HEK293T (cell line): Measurements from ENCODE around the gene EGLN1.

Experiments used
- ARNT ChIP-seq: fragments of 450-650 bp; IDR thresholded peaks from 2 replicates; pipeline ENCODE4 v1.6.1; 2017; ENCODE audit warnings: mild to moderate bottlenecking
- BHLHE40 ChIP-seq: fragments of 450-650 bp; IDR thresholded peaks from 2 replicates; pipeline ENCODE4 v1.6.1; 2016; ENCODE audit warnings: mild to moderate bottlenecking, moderate library complexity, borderline replicate concordance
- ELF4 ChIP-seq: fragments of 450-650 bp; IDR thresholded peaks from 2 replicates; pipeline ENCODE4 v1.6.1; 2017; ENCODE audit warnings: antibody characterized with exemption
- FOXA1 ChIP-seq: fragments of 450-650 bp; IDR thresholded peaks from 2 replicates; pipeline ENCODE4 v1.6.1; 2016; ENCODE audit warnings: mild to moderate bottlenecking
- FOXK2 ChIP-seq: fragments of 450-650 bp; IDR thresholded peaks from 2 replicates; pipeline ENCODE4 v1.6.1; 2016; ENCODE audit warnings: mild to moderate bottlenecking
- FOXM1 ChIP-seq: fragments of 450-650 bp; IDR thresholded peaks from 2 replicates; pipeline ENCODE4 v1.6.1; 2017; ENCODE audit warnings: mild to moderate bottlenecking, borderline replicate concordance
- HDGF ChIP-seq: fragments of 450-650 bp; IDR thresholded peaks from 2 replicates; pipeline ENCODE4 v1.6.1; 2017; ENCODE audit warnings: antibody characterized with exemption, borderline replicate concordance
- NFRKB ChIP-seq: fragments of 450-650 bp; IDR thresholded peaks from 2 replicates; pipeline ENCODE4 v1.6.1; 2016; ENCODE audit warnings: mild to moderate bottlenecking, moderate library complexity
- PKNOX1 ChIP-seq: fragments of 450-650 bp; IDR thresholded peaks from 2 replicates; pipeline ENCODE4 v1.6.1; 2016
- SP1 ChIP-seq: fragments of 450-650 bp; IDR thresholded peaks from 2 replicates; pipeline ENCODE4 v1.6.1; 2017
- SUZ12 ChIP-seq: fragments of 450-650 bp; IDR thresholded peaks from 2 replicates; pipeline ENCODE4 v1.6.1; 2016; ENCODE audit warnings: mild to moderate bottlenecking
- TARDBP ChIP-seq: fragments of 450-650 bp; IDR thresholded peaks from 2 replicates; pipeline ENCODE4 v1.6.1; 2016
- ZNF384 ChIP-seq: fragments of 450-650 bp; IDR thresholded peaks from 2 replicates; pipeline ENCODE4 v1.6.1; 2016

- TF ChIP-seq NFRKB (no peak), TARDBP (no peak), FOXK2 (no peak), FOXA1 (no peak), PKNOX1 (no peak), BHLHE40 (no peak), ELF4 (no peak), ARNT (no peak), HDGF (no peak), ZNF384 (no peak), SUZ12 (no peak), SP1 (no peak), FOXM1 (no peak)
These were observed 2.9 kb downstream of the EGLN1 start for GRCh38 chr1:231419147-231419546.
